Effector memory CD8-positive, alpha-beta T cell (primary cell): ENCODE data around the gene PER2.

Experiments
- ATAC-seq: fragments of 150-1000 bp; cut with Tn5 transposase; replicated peaks from 2 replicates; pipeline ENCODE4 v1.10.0; 2021; ENCODE audit warnings: mild to moderate bottlenecking, moderate library complexity
- DNase-seq, 3 experiments: peaks; one replicate each; pipeline ENCODE4 v3.0.0; 2021
- H3K27ac Mint-ChIP-seq, 2 donors: one replicate each; pipeline ENCODE4 v1.8.0; 2022; ENCODE audit warnings: mild to moderate bottlenecking in 2 of 2, mixed read lengths in 2 of 2, moderate library complexity in 2 of 2
- H3K27me3 Mint-ChIP-seq, 2 donors: one replicate each; pipeline ENCODE4 v1.8.0; 2022; ENCODE audit warnings: mixed read lengths in 2 of 2
- H3K36me3 Mint-ChIP-seq: one replicate; pipeline ENCODE4 v1.8.0; 2022; ENCODE audit warnings: mild to moderate bottlenecking, moderate library complexity, mixed read lengths; ENCODE audit not compliant: insufficient read depth
- H3K4me1 Mint-ChIP-seq, 2 donors: one replicate each; pipeline ENCODE4 v1.8.0; 2022; ENCODE audit warnings: low read depth in 2 of 2, mixed read lengths in 2 of 2
- H3K4me3 Mint-ChIP-seq, 2 donors: one replicate each; pipeline ENCODE4 v1.8.0; 2022; ENCODE audit warnings: mild to moderate bottlenecking in 2 of 2, mixed read lengths in 2 of 2, moderate library complexity in 2 of 2
- H3K9me3 Mint-ChIP-seq, 2 donors: one replicate each; pipeline ENCODE4 v1.8.0; 2022; ENCODE audit warnings: mixed read lengths in 2 of 2

PER2 gene

GRCh38 chr2:238226698-238227586 is 61.5 kb downstream of the PER2 start:
- peaks cover 7 to 22% of the 10 kb centered on the region in 2 donors for H3K27me3 Mint-ChIP-seq
- no peak for ATAC-seq
- no peak overlapping the region for H3K4me3 Mint-ChIP-seq
- no peaks in the 10 kb centered on the region for H3K9me3 Mint-ChIP-seq
- DNase-seq = no peak
- no peak overlapping the region for H3K27ac Mint-ChIP-seq
- H3K4me1 Mint-ChIP-seq = peaks cover 5 to 22% of the 10 kb centered on the region in 2 donors
- H3K36me3 Mint-ChIP-seq = peaks cover 13% of the 10 kb centered on the region

GRCh38 chr2:238225911-238226697 is 62.3 kb downstream of the PER2 start:
- DNase-seq (no peak), ATAC-seq (no peak)
- Mint-ChIP-seq H3K27me3 (peaks cover 6 to 16% of the 10 kb centered on the region in 2 donors), H3K27ac (no peak overlapping the region), H3K4me1 (peaks cover 0 to 14% of the 10 kb centered on the region in 2 donors), H3K9me3 (no peaks in the 10 kb centered on the region), H3K4me3 (no peak overlapping the region), H3K36me3 (peaks cover 13% of the 10 kb centered on the region)

GRCh38 chr2:238225121-238225520 is 63.3 kb downstream of the PER2 start:
- no peak overlapping the region for H3K27ac Mint-ChIP-seq
- ATAC-seq = no peak

GRCh38 chr2:238224356-238225035 is 63.9 kb downstream of the PER2 start:
- ATAC-seq (no peak), DNase-seq (no peak)
- no peaks in the 10 kb centered on the region for H3K9me3 Mint-ChIP-seq
- no peak overlapping the region for H3K4me3 Mint-ChIP-seq
- no peak overlapping the region for H3K27ac Mint-ChIP-seq
- peaks cover 13% of the 10 kb centered on the region for H3K36me3 Mint-ChIP-seq
- peaks cover 6 to 9% of the 10 kb centered on the region in 2 donors for H3K27me3 Mint-ChIP-seq
- peaks cover 0 to 6% of the 10 kb centered on the region in 2 donors for H3K4me1 Mint-ChIP-seq

More at GRCh38 chr2:238225121-238225520, 63.3 kb downstream of the PER2 start:
- no peaks in the 10 kb centered on the region for H3K9me3 Mint-ChIP-seq
- H3K4me1 Mint-ChIP-seq = peaks cover 0 to 6% of the 10 kb centered on the region in 2 donors
- no peak for DNase-seq
- H3K27me3 Mint-ChIP-seq = peaks cover 6 to 10% of the 10 kb centered on the region in 2 donors
- H3K36me3 Mint-ChIP-seq = peaks cover 13% of the 10 kb centered on the region
- H3K4me3 Mint-ChIP-seq = no peak overlapping the region

GRCh38 chr2:238220892-238221521 is 67.4 kb downstream of the PER2 start:
- H3K36me3 Mint-ChIP-seq = peaks cover 3% of the 10 kb centered on the region
- peaks cover 12 to 19% of the 10 kb centered on the region in 2 donors for H3K27me3 Mint-ChIP-seq
- no peaks in the 10 kb centered on the region for H3K4me1 Mint-ChIP-seq
- H3K9me3 Mint-ChIP-seq = no peaks in the 10 kb centered on the region
- no peak overlapping the region for H3K27ac Mint-ChIP-seq
- DNase-seq (no peak), ATAC-seq (no peak)
- peak overlapping the region in 1 of 2 donors; percentile 45 for H3K4me3 Mint-ChIP-seq

GRCh38 chr2:238220274-238220891 is 68.0 kb downstream of the PER2 start:
- no peak overlapping the region for H3K27ac Mint-ChIP-seq
- H3K9me3 Mint-ChIP-seq = no peaks in the 10 kb centered on the region
- ATAC-seq = no peak
- peaks cover 13 to 25% of the 10 kb centered on the region in 2 donors for H3K27me3 Mint-ChIP-seq
- no peaks in the 10 kb centered on the region for H3K4me1 Mint-ChIP-seq
- no peak overlapping the region for H3K4me3 Mint-ChIP-seq
- peaks cover 3% of the 10 kb centered on the region for H3K36me3 Mint-ChIP-seq
- DNase-seq = no peak

- DNase-seq = no peak
- Mint-ChIP-seq H3K4me3 (no peak overlapping the region), H3K9me3 (no peaks in the 10 kb centered on the region), H3K27ac (no peak overlapping the region), H3K4me1 (no peaks in the 10 kb centered on the region), H3K36me3 (no peaks in the 10 kb centered on the region), H3K27me3 (peaks cover 27 to 40% of the 10 kb centered on the region in 2 donors)
- ATAC-seq = no peak
Measured at GRCh38 chr2:238216651-238217184, 71.7 kb downstream of the PER2 start.

- H3K4me1 Mint-ChIP-seq = peaks cover 7 to 14% of the 10 kb centered on the region in 2 donors
- peaks cover 5% of the 10 kb centered on the region for H3K36me3 Mint-ChIP-seq
- DNase-seq (no peak), ATAC-seq (no peak)
- no peaks in the 10 kb centered on the region for H3K27me3 Mint-ChIP-seq
- H3K27ac Mint-ChIP-seq = no peak overlapping the region
- no peaks in the 10 kb centered on the region for H3K9me3 Mint-ChIP-seq
- H3K4me3 Mint-ChIP-seq = no peak overlapping the region
Measured at GRCh38 chr2:238207006-238207405, 81.4 kb downstream of the PER2 start.

- ATAC-seq = no peak
- H3K4me3 Mint-ChIP-seq = peak overlapping the region; percentile 64 to 67
- no peaks in the 10 kb centered on the region for H3K27me3 Mint-ChIP-seq
- H3K4me1 Mint-ChIP-seq = peaks cover 26 to 39% of the 10 kb centered on the region in 2 donors
- no peak for DNase-seq
- H3K27ac Mint-ChIP-seq = peak overlapping the region; percentile 81 to 83
- no peaks in the 10 kb centered on the region for H3K9me3 Mint-ChIP-seq
- peaks cover 11% of the 10 kb centered on the region for H3K36me3 Mint-ChIP-seq
Measured at GRCh38 chr2:238203973-238204683, 84.3 kb downstream of the PER2 start.

- ATAC-seq (peak; percentile 94), DNase-seq (peak; percentile 83 to 90 (median 86))
Measured at GRCh38 chr2:238203094-238203972, 85.1 kb downstream of the PER2 start, which contains the start of gene ILKAP. ILKAP (minus strand) TSS chr2:238203695; CDS start chr2:238203553, 142 bp downstream.

More at GRCh38 chr2:238203094-238203972, 85.1 kb downstream of the PER2 start, which contains the start of gene ILKAP:
- Mint-ChIP-seq H3K4me3 (peak within 1 kb of the TSS; percentile 85), H3K4me1 (peaks cover 30 to 42% of the 10 kb centered on the region in 2 donors), H3K36me3 (peaks cover 11% of the 10 kb centered on the region), H3K27ac (peak within 1 kb of the TSS; percentile 90 to 91), H3K27me3 (no peaks in the 10 kb centered on the region), H3K9me3 (no peaks in the 10 kb centered on the region)
